ENCODE data around the gene CCT6A. TPM values are rescaled to one million over a fixed set of nuclear protein-coding genes. Genes with fewer than 3 reads are reported as not detected.

The CCT6A gene
- total and polyA plus RNA-seq, 2 of the 4 experiments (the other 2 are of a cell fraction), result 135 to 265 TPM

DNA sequence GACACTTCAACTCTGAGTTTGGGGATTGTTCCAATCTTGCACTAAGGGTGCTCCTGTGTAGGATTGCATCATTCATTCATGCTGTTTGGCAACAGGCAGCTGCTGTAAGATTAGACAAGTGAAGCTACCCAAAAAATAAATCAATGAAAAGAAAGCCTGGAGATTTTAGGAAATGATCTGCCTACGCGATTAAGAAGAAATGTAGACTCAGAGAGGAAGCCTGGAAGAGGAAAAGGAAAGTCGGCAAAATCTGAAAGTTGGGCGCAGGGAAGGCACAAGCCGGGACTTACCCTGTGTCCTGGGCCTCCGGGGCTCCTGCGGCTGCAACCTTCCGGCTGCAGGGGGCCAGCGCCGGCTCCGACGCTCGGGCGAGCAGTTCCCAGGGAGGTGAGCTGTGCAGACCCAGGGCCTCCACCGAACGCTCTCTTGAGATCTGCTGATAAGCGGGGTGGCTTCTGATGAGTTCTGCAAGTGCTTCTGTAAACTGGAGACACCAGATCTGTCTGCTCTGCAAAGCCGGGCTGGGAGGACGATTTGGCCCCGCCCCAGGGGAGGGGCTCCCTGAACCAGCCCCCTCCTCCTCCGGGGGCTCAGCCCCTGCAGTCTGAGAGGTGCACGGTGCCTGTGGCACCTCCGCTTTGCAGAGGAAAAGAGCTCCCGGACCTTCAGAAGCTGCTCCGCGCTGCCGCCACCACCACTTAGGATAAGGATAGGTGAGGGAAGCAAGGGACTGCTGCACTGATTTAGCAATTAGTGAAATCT lies 17.7 kb upstream of the CCT6A start:
- Histone ChIP-seq H3K9me1 (ENCODE audit: insufficient read depth, low read length) (peaks cover 4% of the 10 kb centered on the region; the same call in 1 of the 2 replicates), H4K8ac (ENCODE audit: low read depth in 2 of 2, low read length in 2 of 2) (no peak overlapping the region; a peak in 1 of 4 replicates), H3K4me2 (ENCODE audit: low read depth, low read length) (peak overlapping the region; percentile 89), H3K27me3 (ENCODE audit: control insufficient read depth, insufficient read depth, low read length) (no peaks in the 10 kb centered on the region), H2BK120ac (ENCODE audit: low read depth, low read length) (no peak overlapping the region), H3K4me1 (ENCODE audit: control insufficient read depth, insufficient read depth, low read length) (peaks cover 6% of the 10 kb centered on the region), H3K18ac (ENCODE audit: low read depth, low read length) (0 out of 2 replicates have a peak overlapping the region, but pooled peaks have one; percentile 22), H4K5ac (ENCODE audit: low read depth, low read length) (no peak overlapping the region), H2AFZ (replicated peaks; ENCODE audit: low read length, poor library complexity) (peak overlapping the region; percentile 92), H2BK5ac (ENCODE audit: low read depth, low read length, poor library complexity, severe bottlenecking) (peak overlapping the region; percentile 15), H3K27ac (ENCODE audit: insufficient read depth, low read length) (peak overlapping the region; percentile 68), H3K14ac (replicated peaks; ENCODE audit: low read depth, low read length) (peak overlapping the region; percentile 1; the same call in 1 of the 2 replicates), H3K9me3 (ENCODE audit: control insufficient read depth, insufficient read depth, low read length) (no peaks in the 10 kb centered on the region), H2BK15ac (ENCODE audit: low read depth, low read length) (no peak overlapping the region), H3K23ac (ENCODE audit: low read depth, low read length) (no peak overlapping the region), H3K36me3 (ENCODE audit: control insufficient read depth, insufficient read depth, low read length) (peaks cover 2% of the 10 kb centered on the region), H3K79me1 (ENCODE audit: low read depth in 1 of 2, low read length in 2 of 2) (peaks cover 9 to 30% of the 10 kb centered on the region in 2 experiments), H3K56ac (ENCODE audit: extremely low read depth, insufficient read depth, low read length) (0 out of 2 replicates have a peak overlapping the region, but pooled peaks have one; percentile 37), H2AK5ac (ENCODE audit: low read depth, low read length) (no peak overlapping the region), H4K20me1 (ENCODE audit: insufficient read depth, low read length) (0 out of 2 replicates have a peak, but pooled peaks cover 3% of the 10 kb centered on the region), H3K4me3 (ENCODE audit: insufficient read depth, low read depth, low read length) (peak overlapping the region; percentile 80), H3K4ac (ENCODE audit: low read depth, low read length) (peak overlapping the region; percentile 42), H2BK20ac (ENCODE audit: low read depth, low read length) (no peak overlapping the region), H4K91ac (ENCODE audit: insufficient read depth, low read depth, low read length) (peak overlapping the region; percentile 25; the same call in 1 of the 2 replicates), H2AK9ac (replicated peaks; ENCODE audit: low read depth, low read length, poor library complexity) (no peak overlapping the region), H3K9ac (ENCODE audit: low read depth, low read length) (peak overlapping the region; percentile 83)
- 0% methylated on average over 15 of the region's 27 CpGs; no CpG with 5 or more reads in 1 of the 2 experiments for WGBS, 2 experiments (ENCODE audit: extremely low coverage in 2 of 2, insufficient read length in 1 of 2)
- peak; percentile 70 for DNase-seq
- ChIA-PET CTCF (interaction anchor here (1.0 kb wide), 1 partner anchor 40 kb away, joined by 4 read pairs; no protein-coding TSS in a partner anchor), POLR2A (ENCODE audit: unreplicated experiment) (no interaction called here)
- intact Hi-C loops (cut with micrococcal nuclease) (loop anchor here (2.0 kb wide), 1 partner anchor 17 kb away; the partner anchor contains the start of genes CCT6A and PSPH), dilution Hi-C loops (cut with HindIII; ENCODE audit: low sequenced_read_pairs, unreplicated experiment) (no loop called here), in situ Hi-C loops (cut with MboI; ENCODE audit: low sequenced_read_pairs) (no loop called here)
- peak; percentile 91 for ATAC-seq (ENCODE audit: low read depth)
- BruUV-seq (replicated peaks), result no TSS peak
- TF ChIP-seq RAD21 (IDR thresholded peaks at IDR 0.05; ENCODE audit: low read length) (peak; percentile 29), FOS (IDR thresholded peaks at IDR 0.05; ENCODE audit: low read depth, low read length) (no peak), CHD1 (IDR thresholded peaks at IDR 0.05; ENCODE audit: low read depth, low read length) (no peak), MAZ (IDR thresholded peaks at IDR 0.05; ENCODE audit: borderline replicate concordance, low read depth, low read length) (peak; percentile 70; the same call in 1 of the 2 replicates), RCOR1 (IDR thresholded peaks at IDR 0.05; ENCODE audit: insufficient replicate concordance, low read length) (no peak), SMC3 (IDR thresholded peaks at IDR 0.05; ENCODE audit: low read depth, low read length) (peak; percentile 16; the same call in 1 of the 2 replicates), MXI1 (IDR thresholded peaks at IDR 0.05; ENCODE audit: borderline replicate concordance, low read depth, low read length) (no peak), RFX5 (IDR thresholded peaks at IDR 0.05; ENCODE audit: low read depth, low read length) (no peak), MAFK (IDR thresholded peaks at IDR 0.05; ENCODE audit: low read depth, low read length) (no peak), CEBPB (IDR thresholded peaks at IDR 0.05; ENCODE audit: low read depth, low read length) (peak; percentile 99), POLR2A (IDR thresholded peaks at IDR 0.05; ENCODE audit: low read depth, low read length) (no peak), NFE2L2 (IDR thresholded peaks at IDR 0.05; ENCODE audit: low read depth, low read length) (no peak), BHLHE40 (IDR thresholded peaks at IDR 0.05; ENCODE audit: low read depth, low read length) (no peak)
- TF ChIP-seq, protein P1, sequence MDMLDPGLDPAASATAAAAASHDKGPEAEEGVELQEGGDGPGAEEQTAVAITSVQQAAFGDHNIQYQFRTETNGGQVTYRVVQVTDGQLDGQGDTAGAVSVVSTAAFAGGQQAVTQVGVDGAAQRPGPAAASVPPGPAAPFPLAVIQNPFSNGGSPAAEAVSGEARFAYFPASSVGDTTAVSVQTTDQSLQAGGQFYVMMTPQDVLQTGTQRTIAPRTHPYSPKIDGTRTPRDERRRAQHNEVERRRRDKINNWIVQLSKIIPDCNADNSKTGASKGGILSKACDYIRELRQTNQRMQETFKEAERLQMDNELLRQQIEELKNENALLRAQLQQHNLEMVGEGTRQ (IDR thresholded peaks at IDR 0.05; ENCODE audit: low read depth, low read length), result no peak
- TF ChIP-seq, protein P2, sequence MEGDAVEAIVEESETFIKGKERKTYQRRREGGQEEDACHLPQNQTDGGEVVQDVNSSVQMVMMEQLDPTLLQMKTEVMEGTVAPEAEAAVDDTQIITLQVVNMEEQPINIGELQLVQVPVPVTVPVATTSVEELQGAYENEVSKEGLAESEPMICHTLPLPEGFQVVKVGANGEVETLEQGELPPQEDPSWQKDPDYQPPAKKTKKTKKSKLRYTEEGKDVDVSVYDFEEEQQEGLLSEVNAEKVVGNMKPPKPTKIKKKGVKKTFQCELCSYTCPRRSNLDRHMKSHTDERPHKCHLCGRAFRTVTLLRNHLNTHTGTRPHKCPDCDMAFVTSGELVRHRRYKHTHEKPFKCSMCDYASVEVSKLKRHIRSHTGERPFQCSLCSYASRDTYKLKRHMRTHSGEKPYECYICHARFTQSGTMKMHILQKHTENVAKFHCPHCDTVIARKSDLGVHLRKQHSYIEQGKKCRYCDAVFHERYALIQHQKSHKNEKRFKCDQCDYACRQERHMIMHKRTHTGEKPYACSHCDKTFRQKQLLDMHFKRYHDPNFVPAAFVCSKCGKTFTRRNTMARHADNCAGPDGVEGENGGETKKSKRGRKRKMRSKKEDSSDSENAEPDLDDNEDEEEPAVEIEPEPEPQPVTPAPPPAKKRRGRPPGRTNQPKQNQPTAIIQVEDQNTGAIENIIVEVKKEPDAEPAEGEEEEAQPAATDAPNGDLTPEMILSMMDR (conservative IDR thresholded peaks at IDR 0.05; ENCODE audit: low read depth, low read length), result peak; percentile 30; the same call in 1 of the 2 replicates
